Stimulated activated naive CD8-positive, alpha-beta T cell treated with anti-CD3 and anti-CD28 coated beads, Interleukin-15, Interleukin-2, amounts not matched to agents 100 ng/mL and 50 ng/mL, for 24 hours (primary cell): ENCODE measurements around the gene ZMYM3.
"Not testable (repeated sequence)": the region's sequence is repeated elsewhere in the genome, so short reads cannot be mapped to it uniquely, and the experiment has no call there.

Source experiments
- H3K27ac Mint-ChIP-seq: one replicate; pipeline ENCODE4 v1.8.0; 2021; ENCODE audit warnings: mild to moderate bottlenecking, mixed read lengths
- H3K27me3 Mint-ChIP-seq: one replicate; pipeline ENCODE4 v1.8.0; 2021; ENCODE audit warnings: mixed read lengths
- H3K36me3 Mint-ChIP-seq: one replicate; pipeline ENCODE4 v1.8.0; 2021; ENCODE audit warnings: low read depth, mixed read lengths
- H3K4me1 Mint-ChIP-seq: one replicate; pipeline ENCODE4 v1.8.0; 2021; ENCODE audit warnings: low read depth, mixed read lengths
- H3K4me3 Mint-ChIP-seq: one replicate; pipeline ENCODE4 v1.8.0; 2021; ENCODE audit warnings: mild to moderate bottlenecking, mixed read lengths
- H3K9me3 Mint-ChIP-seq: one replicate; pipeline ENCODE4 v1.8.0; 2021; ENCODE audit warnings: mixed read lengths

ZMYM3 gene

GRCh38 chrX:71272313-71272712 is 18.4 kb upstream of the ZMYM3 start:
- H3K4me1 Mint-ChIP-seq, H3K27ac Mint-ChIP-seq, H3K27me3 Mint-ChIP-seq, H3K4me3 Mint-ChIP-seq, H3K36me3 Mint-ChIP-seq, H3K9me3 Mint-ChIP-seq: not testable (repeated sequence)

- Mint-ChIP-seq H3K36me3 (no peaks in the 10 kb centered on the region), H3K9me3 (no peaks in the 10 kb centered on the region), H3K27ac (no peak overlapping the region), H3K27me3 (no peaks in the 10 kb centered on the region), H3K4me3 (no peak overlapping the region), H3K4me1 (no peaks in the 10 kb centered on the region)
These were observed 16.0 kb upstream of the ZMYM3 start for GRCh38 chrX:71269801-71270395.

- not testable (repeated sequence) for H3K27me3 Mint-ChIP-seq, H3K9me3 Mint-ChIP-seq, H3K27ac Mint-ChIP-seq, H3K36me3 Mint-ChIP-seq, H3K4me3 Mint-ChIP-seq, H3K4me1 Mint-ChIP-seq
These were observed 14.7 kb upstream of the ZMYM3 start for GRCh38 chrX:71268624-71269023.

- H3K27ac Mint-ChIP-seq, result no peak overlapping the region
- H3K27me3 Mint-ChIP-seq, result no peaks in the 10 kb centered on the region
- no peaks in the 10 kb centered on the region for H3K9me3 Mint-ChIP-seq
- no peak overlapping the region for H3K4me3 Mint-ChIP-seq
- H3K4me1 Mint-ChIP-seq, result peaks cover 20% of the 10 kb centered on the region
- H3K36me3 Mint-ChIP-seq, result no peaks in the 10 kb centered on the region
These were observed 2.9 kb upstream of the ZMYM3 start for GRCh38 chrX:71256856-71257255.

GRCh38 chrX:71256051-71256450 is 2.1 kb upstream of the ZMYM3 start:
- no peak overlapping the region for H3K27ac Mint-ChIP-seq
- no peaks in the 10 kb centered on the region for H3K9me3 Mint-ChIP-seq
- H3K4me3 Mint-ChIP-seq, result peak overlapping the region; percentile 87
- peaks cover 27% of the 10 kb centered on the region for H3K4me1 Mint-ChIP-seq
- H3K36me3 Mint-ChIP-seq, result no peaks in the 10 kb centered on the region
- H3K27me3 Mint-ChIP-seq, result no peaks in the 10 kb centered on the region

- H3K4me3 Mint-ChIP-seq, result peak overlapping the region; percentile 87
- H3K27me3 Mint-ChIP-seq, result no peaks in the 10 kb centered on the region
- peaks cover 30% of the 10 kb centered on the region for H3K4me1 Mint-ChIP-seq
- H3K9me3 Mint-ChIP-seq, result no peaks in the 10 kb centered on the region
- peaks cover 10% of the 10 kb centered on the region for H3K36me3 Mint-ChIP-seq
- H3K27ac Mint-ChIP-seq, result peak overlapping the region; percentile 94
These were observed 468 bp downstream of the ZMYM3 start for GRCh38 chrX:71253253-71254091.

- H3K27me3 Mint-ChIP-seq, result no peaks in the 10 kb centered on the region
- H3K4me1 Mint-ChIP-seq, result peaks cover 30% of the 10 kb centered on the region
- peak overlapping the region; percentile 87 for H3K4me3 Mint-ChIP-seq
- H3K36me3 Mint-ChIP-seq, result peaks cover 10% of the 10 kb centered on the region
- no peak overlapping the region for H3K27ac Mint-ChIP-seq
- H3K9me3 Mint-ChIP-seq, result no peaks in the 10 kb centered on the region
These were observed 1.7 kb downstream of the ZMYM3 start for GRCh38 chrX:71252221-71252620.

- no peaks in the 10 kb centered on the region for H3K27me3 Mint-ChIP-seq
- peak overlapping the region; percentile 23 for H3K27ac Mint-ChIP-seq
- peaks cover 14% of the 10 kb centered on the region for H3K36me3 Mint-ChIP-seq
- no peaks in the 10 kb centered on the region for H3K9me3 Mint-ChIP-seq
- peaks cover 30% of the 10 kb centered on the region for H3K4me1 Mint-ChIP-seq
- H3K4me3 Mint-ChIP-seq, result peak overlapping the region; percentile 87
These were observed 2.4 kb downstream of the ZMYM3 start for GRCh38 chrX:71251466-71251973.

- Mint-ChIP-seq H3K27ac (peak overlapping the region; percentile 23), H3K4me3 (peak overlapping the region; percentile 87)
These were observed 3.1 kb downstream of the ZMYM3 start for GRCh38 chrX:71250841-71251240.

GRCh38 chrX:71245159-71245558 is 8.8 kb downstream of the ZMYM3 start:
- H3K4me1 Mint-ChIP-seq, result no peaks in the 10 kb centered on the region
- H3K9me3 Mint-ChIP-seq, result no peaks in the 10 kb centered on the region
- peaks cover 37% of the 10 kb centered on the region for H3K36me3 Mint-ChIP-seq
- H3K27ac Mint-ChIP-seq, result no peak overlapping the region
- no peaks in the 10 kb centered on the region for H3K27me3 Mint-ChIP-seq
- H3K4me3 Mint-ChIP-seq, result no peak overlapping the region

More at GRCh38 chrX:71250841-71251240, 3.1 kb downstream of the ZMYM3 start:
- H3K4me1 Mint-ChIP-seq, result peaks cover 28% of the 10 kb centered on the region
- H3K27me3 Mint-ChIP-seq, result no peaks in the 10 kb centered on the region
- peaks cover 16% of the 10 kb centered on the region for H3K36me3 Mint-ChIP-seq
- H3K9me3 Mint-ChIP-seq, result no peaks in the 10 kb centered on the region

- H3K36me3 Mint-ChIP-seq, result peaks cover 39% of the 10 kb centered on the region
- no peaks in the 10 kb centered on the region for H3K4me1 Mint-ChIP-seq
- no peaks in the 10 kb centered on the region for H3K27me3 Mint-ChIP-seq
- no peak overlapping the region for H3K27ac Mint-ChIP-seq
- H3K4me3 Mint-ChIP-seq, result no peak overlapping the region
- no peaks in the 10 kb centered on the region for H3K9me3 Mint-ChIP-seq
These were observed 9.4 kb downstream of the ZMYM3 start for GRCh38 chrX:71244359-71245128.

GRCh38 chrX:71241301-71241700 is 12.6 kb downstream of the ZMYM3 start:
- H3K27ac Mint-ChIP-seq, result no peak overlapping the region
- H3K36me3 Mint-ChIP-seq, result peaks cover 29% of the 10 kb centered on the region
- H3K9me3 Mint-ChIP-seq, result no peaks in the 10 kb centered on the region
- no peaks in the 10 kb centered on the region for H3K4me1 Mint-ChIP-seq
- no peak overlapping the region for H3K4me3 Mint-ChIP-seq
- H3K27me3 Mint-ChIP-seq, result no peaks in the 10 kb centered on the region

- H3K27me3 Mint-ChIP-seq, result no peaks in the 10 kb centered on the region
- H3K4me1 Mint-ChIP-seq, result no peaks in the 10 kb centered on the region
- H3K36me3 Mint-ChIP-seq, result peaks cover 22% of the 10 kb centered on the region
- H3K27ac Mint-ChIP-seq, result no peak overlapping the region
- no peaks in the 10 kb centered on the region for H3K9me3 Mint-ChIP-seq
- H3K4me3 Mint-ChIP-seq, result no peak overlapping the region
These were observed 14.2 kb downstream of the ZMYM3 start for GRCh38 chrX:71239781-71240180.

- H3K27me3 Mint-ChIP-seq, result no peaks in the 10 kb centered on the region
- no peak overlapping the region for H3K27ac Mint-ChIP-seq
- H3K4me1 Mint-ChIP-seq, result no peaks in the 10 kb centered on the region
- H3K4me3 Mint-ChIP-seq, result no peak overlapping the region
- no peaks in the 10 kb centered on the region for H3K9me3 Mint-ChIP-seq
- peaks cover 11% of the 10 kb centered on the region for H3K36me3 Mint-ChIP-seq
These were observed 17.1 kb downstream of the ZMYM3 start for GRCh38 chrX:71236836-71237235.

- Mint-ChIP-seq H3K27me3 (no peaks in the 10 kb centered on the region), H3K4me1 (no peaks in the 10 kb centered on the region), H3K36me3 (peaks cover 7% of the 10 kb centered on the region), H3K4me3 (no peak overlapping the region), H3K9me3 (no peaks in the 10 kb centered on the region), H3K27ac (no peak overlapping the region)
These were observed 18.5 kb downstream of the ZMYM3 start for GRCh38 chrX:71235482-71235881.
